ENCODE data around the gene NUBPL.

- TF ChIP-seq CREB1 (IDR thresholded peaks at IDR 0.05; ENCODE audit: low read depth) (no peak), FOXM1 (IDR thresholded peaks at IDR 0.05; ENCODE audit: borderline replicate concordance, low read depth) (no peak), TAF1 (IDR thresholded peaks at IDR 0.05; ENCODE audit: low read depth) (no peak)
Observed at GRCh38 chr14:31843361-31844091, 282.3 kb downstream of the NUBPL start.
